DMS 273 treated with DMSO at 0.1 percent for 48 hours (cell line): ENCODE data around the gene RSPH6A.
A peak's percentile ranks its signal among the peaks of the same experiment; 100 is the strongest.

Experiments used
- DNase-seq: peaks from one replicate; lab custom pipeline; 2025; lab: John Stamatoyannopoulos, UW

RSPH6A gene

GRCh38 chr19:45814851-45815480, at the start of gene RSPH6A:
Gene RSPH6A (minus strand): TSS chr19:45815308. CDS start chr19:45815176, 132 bp downstream.
- DNase-seq = no peak

GRCh38 chr19:45864629-45865082, 49.5 kb upstream of the RSPH6A start:
- DNase-seq = no peak

- DNase-seq = no peak
Measured at GRCh38 chr19:45863840-45864628, 48.9 kb upstream of the RSPH6A start, which contains the start of gene FOXA3. Gene FOXA3 (plus strand): TSS chr19:45864326. CDS start chr19:45864457, 131 bp downstream.

GRCh38 chr19:45863335-45863839, 48.3 kb upstream of the RSPH6A start:
- DNase-seq = no peak

- DNase-seq = peak; percentile 95
Measured at GRCh38 chr19:45862564-45863334, 47.6 kb upstream of the RSPH6A start, which contains the start of gene SYMPK. Gene SYMPK (minus strand): TSS chr19:45863147. CDS start chr19:45854495, 8,652 bp downstream.

GRCh38 chr19:45862271-45862563, 47.1 kb upstream of the RSPH6A start:
- no peak for DNase-seq

GRCh38 chr19:45860359-45861259, 45.5 kb upstream of the RSPH6A start:
- no peak for DNase-seq

- DNase-seq = no peak
Measured at GRCh38 chr19:45854167-45854778, 39.2 kb upstream of the RSPH6A start.

GRCh38 chr19:45852983-45853382, 37.9 kb upstream of the RSPH6A start:
- no peak for DNase-seq

- no peak for DNase-seq
Measured at GRCh38 chr19:45852145-45852750, 37.1 kb upstream of the RSPH6A start.

- no peak for DNase-seq
Measured at GRCh38 chr19:45848922-45849321, 33.8 kb upstream of the RSPH6A start.

- DNase-seq = no peak
Measured at GRCh38 chr19:45847663-45848062, 32.6 kb upstream of the RSPH6A start.

GRCh38 chr19:45842198-45842597, 27.1 kb upstream of the RSPH6A start:
- DNase-seq = no peak

- DNase-seq = no peak
Measured at GRCh38 chr19:45834970-45835369, 19.9 kb upstream of the RSPH6A start.

GRCh38 chr19:45828945-45829344, 13.8 kb upstream of the RSPH6A start:
- DNase-seq = no peak

GRCh38 chr19:45828523-45828922, 13.4 kb upstream of the RSPH6A start:
- DNase-seq = no peak

GRCh38 chr19:45827459-45828093, 12.5 kb upstream of the RSPH6A start:
- DNase-seq = no peak

- no peak for DNase-seq
Measured at GRCh38 chr19:45826934-45827333, 11.8 kb upstream of the RSPH6A start.

- no peak for DNase-seq
Measured at GRCh38 chr19:45825917-45826893, 11.1 kb upstream of the RSPH6A start.
